A549 treated with Mapracorat at 1 μM for 4 hours (cell line): Measurements from ENCODE around the gene ATG2B. TPM values are rescaled to one million over a fixed set of nuclear protein-coding genes. Genes with fewer than 3 reads are reported as not detected.

Experiments
- total RNA-seq: library from RNA; stranded (reverse); fragments of 200-300 nt; extraction: Qiagen RNA extraction; gene quantifications from 5 replicates; pipeline ENCODE4 v1.2.3, GENCODE V29; 2022

ATG2B gene
- total RNA-seq, result 5.7 to 8.3 TPM (median 7.6 TPM) in 5 replicates

GRCh38 chr14:96362965-96363750 lies at the start of gene ATG2B, which contains the start of gene GSKIP:
TSS of gene ATG2B (minus strand) at chr14:96363341. CDS start at chr14:96362976, 365 bp downstream.
TSS of gene GSKIP (plus strand) at chr14:96363526. CDS start at chr14:96382248, 18,722 bp downstream.

GRCh38 chr14:96255501-96256366 lies 107.4 kb downstream of the ATG2B start, which contains the start of gene BDKRB1:
TSS of gene BDKRB1 (plus strand) at chr14:96256210. CDS start at chr14:96263683, 7,473 bp downstream.

Other genes with a start within 250 kb of the ATG2B start
- gene BDKRB2, start 158.5 kb downstream of the ATG2B start, total RNA-seq, result 1.00 to 1.3 TPM (median 1.2 TPM) in 5 replicates
- 0.30 to 0.68 TPM (median 0.47 TPM) in 5 replicates for gene BDKRB1, start 107.1 kb downstream of the ATG2B start, total RNA-seq
- gene GSKIP, start 185 bp upstream of the ATG2B start, total RNA-seq, result 16.4 to 26.5 TPM (median 22.5 TPM) in 5 replicates
- 1.5 to 2.6 TPM (median 2.3 TPM) in 5 replicates for gene AK7, start 28.8 kb upstream of the ATG2B start, total RNA-seq
- 75.2 to 88.0 TPM (median 83.7 TPM) in 5 replicates for gene PAPOLA, start 139.0 kb upstream of the ATG2B start, total RNA-seq